K562 (cell line): ENCODE data around the gene PIK3CB. TPM values are rescaled to one million over a fixed set of nuclear protein-coding genes. Genes with fewer than 3 reads are reported as not detected.
A peak's percentile ranks its signal among the peaks of the same experiment; 100 is the strongest.

Experiments
- ATAC-seq: fragments of 200-7000 bp; cut with Tn5 transposase; 3 replicates; pipeline ENCODE4 v1.9.1; 2020; ENCODE audit warnings: moderate library complexity
- BruUV-seq: library from RNA; stranded (reverse); fragments of 400-500 nt; replicated peaks from 2 replicates; lab custom pipeline; 2021; lab: Mats Ljungman, UMichigan
- CTCF ChIA-PET: fragments of 300-600 bp; formaldehyde crosslinking; extraction: SDS; loops from one replicate; lab custom pipeline; 2021; ENCODE audit warnings: low intra/inter-chr PET ratio; lab: Yijun Ruan, JAX
- POLR2A ChIA-PET: fragments of 300-600, 350-650 bp; sonication (Branson Sonifier 250); formaldehyde crosslinking; extraction: SDS; loops from one replicate; lab custom pipeline; 2021; ENCODE audit warnings: antibody characterized with exemption, inconsistent platforms; lab: Yijun Ruan, JAX
- DNase-seq, 4 experiments: peaks; one replicate each; pipeline versions ENCODE4 v3.0.0 to v3.0.0-alpha.2; 2011 to 2018; ENCODE audit warnings: low spot score in 3 of 4, mixed read lengths in 3 of 4; ENCODE audit errors: extremely low read depth in 1 of 4
- FAIRE-seq: peaks from 2 replicates; lab custom pipeline; 2011; peaks lifted over from hg19 to GRCh38; lab: Jason Lieb, UNC
- H2AFZ ChIP-seq: 2 replicates; pipeline ENCODE4 v1.6.0; 2011; ENCODE audit warnings: low read depth, low read length, control low read depth, inconsistent platforms
- H3K27ac ChIP-seq: fragments of 200-600 bp; 3 replicates; pipeline ENCODE4 v1.8.0; 2011; ENCODE audit warnings: low read depth, mild to moderate bottlenecking, control low read depth, inconsistent platforms, low read length, moderate library complexity, mixed read lengths; ENCODE audit errors: extremely low read depth
- H3K27me3 ChIP-seq, 2 experiments: fragments of 300-600 bp in 1 of 2; 2 replicates in 1 of 2; 3 replicates in 1 of 2; pipeline versions ENCODE4 v1.6.0 to v1.8.0; 2011; ENCODE audit warnings: inconsistent platforms in 2 of 2, low read length in 2 of 2, mild to moderate bottlenecking in 1 of 2, mixed read lengths in 1 of 2, moderate library complexity in 1 of 2; ENCODE audit not compliant: control insufficient read depth in 2 of 2, insufficient read depth in 2 of 2
- H3K36me3 ChIP-seq: fragments of 300-600 bp; 3 replicates; pipeline ENCODE4 v1.8.0; 2011; ENCODE audit warnings: mild to moderate bottlenecking, low read length, inconsistent platforms; ENCODE audit not compliant: control insufficient read depth, insufficient read depth
- H3K4me1 ChIP-seq, 2 experiments: fragments of 200-600 bp in 1 of 2; replicated peaks in 1 of 2; 2 replicates in 1 of 2; 3 replicates in 1 of 2; pipeline versions ENCODE4 v1.5.1 to v1.8.0; 2011; ENCODE audit warnings: inconsistent platforms in 2 of 2, low read length in 2 of 2, mild to moderate bottlenecking in 1 of 2, mixed read lengths in 1 of 2, moderate library complexity in 1 of 2; ENCODE audit not compliant: control insufficient read depth in 2 of 2, insufficient read depth in 2 of 2
- H3K4me2 ChIP-seq: 2 replicates; pipeline ENCODE4 v1.6.1; 2011; ENCODE audit warnings: low read length, control low read depth, inconsistent platforms, mixed read lengths; ENCODE audit not compliant: insufficient read depth
- H3K4me3 ChIP-seq: fragments of 200-600 bp; sonication (generic), shearing (Covaris generic); 2 replicates; pipeline ENCODE4 v1.5.1; 2016; ENCODE audit warnings: control low read depth, inconsistent platforms
- H3K79me2 ChIP-seq: fragments of 200-600 bp; 3 replicates; pipeline ENCODE4 v1.8.0; 2011; ENCODE audit warnings: low read length, inconsistent platforms; ENCODE audit not compliant: control insufficient read depth, insufficient read depth
- H3K9ac ChIP-seq, 2 experiments: 2 replicates each; pipeline versions ENCODE4 v1.6.0 to v1.6.1; 2011; ENCODE audit warnings: low read depth in 2 of 2, low read length in 2 of 2, control low read depth in 1 of 2, inconsistent platforms in 1 of 2, mild to moderate bottlenecking in 1 of 2, mixed read lengths in 1 of 2; ENCODE audit not compliant: insufficient read depth in 1 of 2
- H3K9me1 ChIP-seq: one replicate; pipeline ENCODE4 v1.6.0; 2011; ENCODE audit warnings: inconsistent platforms, mild to moderate bottlenecking, low read length, moderate library complexity; ENCODE audit not compliant: control insufficient read depth, insufficient read depth
- H3K9me3 ChIP-seq: replicated peaks from 2 replicates; pipeline ENCODE4 v1.5.1; 2011; ENCODE audit warnings: low read depth, low read length, inconsistent platforms; ENCODE audit not compliant: control insufficient read depth, insufficient read depth
- H4K20me1 ChIP-seq: replicated peaks from 2 replicates; pipeline ENCODE4 v1.6.1; 2011; ENCODE audit warnings: low read length, inconsistent platforms, mixed read lengths; ENCODE audit not compliant: control insufficient read depth, insufficient read depth
- DIDO1 ChIP-seq: fragments of 450-650 bp; IDR thresholded peaks from 2 replicates; pipeline ENCODE4 v1.6.1; 2016; ENCODE audit warnings: low read depth, missing biosample characterization, missing genetic modification characterization
- FOSL1 ChIP-seq: fragments of 200-800 bp; sonication (Bioruptor generic); conservative IDR thresholded peaks from 2 replicates; pipeline ENCODE4 v1.6.1; 2016; ENCODE audit warnings: missing genetic modification characterization, missing compliant biosample characterization
- RBM25 ChIP-seq: fragments of 200-400 bp; formaldehyde crosslinking; IDR thresholded peaks from 2 replicates; pipeline ENCODE4 v1.6.1; 2018; ENCODE audit warnings: low read length, low read depth, moderate library complexity; ENCODE audit not compliant: severe bottlenecking
- ZNF134 ChIP-seq: fragments of 250-450 bp; sonication (Bioruptor Pico); conservative IDR thresholded peaks from 2 replicates; pipeline ENCODE4 v1.4.0; 2020
- WGBS: fragments of 100-300 bp; shearing (Covaris generic); methylation state at CpG from one replicate; pipeline ENCODE4 v1.1.6; 2016; ENCODE audit warnings: low coverage, mixed read lengths; ENCODE audit not compliant: insufficient coverage; ENCODE audit errors: missing lambda C conversion rate; 5-methylcytosine and 5-hydroxymethylcytosine counted together
- in situ Hi-C: fragments of 300-500 bp; cut with MboI; formaldehyde crosslinking; loops from 4 replicates; pipeline ENCODE4 v1.15.0; 2018; ENCODE audit warnings: inconsistent platforms, mixed read lengths
- intact Hi-C: fragments of 100-400 bp; cut with micrococcal nuclease; formaldehyde crosslinking; loops from 2 replicates; pipeline ENCODE4 v1.14.2; 2022
- polyA plus RNA-seq, 8 experiments: library from polyadenylated mRNA; depleted of rRNA in 4 of 8; stranded (reverse) in 5 of 8; unstranded in 3 of 8; fragments of >200 nt; fragmentation: Nextera tagmentation in 2 of 8; fragmentation: Illumina TruSeq in 1 of 8; extraction: Ambion mirVana in 2 of 8; extraction: Trizol in 1 of 8; gene quantifications; 2 replicates each; pipeline versions ENCODE4 v1.2.1 to v1.2.3, GENCODE V29; 2011 to 2014; ENCODE audit warnings: inconsistent platforms in 1 of 8, missing spikeins in 1 of 8
- total RNA-seq, 7 experiments: library from RNA; depleted of rRNA in 6 of 7; stranded (reverse); fragments of >200 nt in 6 of 7; fragmentation: Illumina TruSeq in 2 of 7; extraction: Trizol in 2 of 7; gene quantifications; 2 replicates each; pipeline versions ENCODE4 v1.2.1 to v1.2.3, GENCODE V29; 2011 to 2021; ENCODE audit warnings: low replicate concordance in 1 of 7

Gene PIK3CB
- total and polyA plus RNA-seq, 9 of the 15 experiments (the other 6 are each of a cell fraction or from before 2014, with no cell fraction given): 15.3 to 62.6 (median 28.3) TPM

DNA sequence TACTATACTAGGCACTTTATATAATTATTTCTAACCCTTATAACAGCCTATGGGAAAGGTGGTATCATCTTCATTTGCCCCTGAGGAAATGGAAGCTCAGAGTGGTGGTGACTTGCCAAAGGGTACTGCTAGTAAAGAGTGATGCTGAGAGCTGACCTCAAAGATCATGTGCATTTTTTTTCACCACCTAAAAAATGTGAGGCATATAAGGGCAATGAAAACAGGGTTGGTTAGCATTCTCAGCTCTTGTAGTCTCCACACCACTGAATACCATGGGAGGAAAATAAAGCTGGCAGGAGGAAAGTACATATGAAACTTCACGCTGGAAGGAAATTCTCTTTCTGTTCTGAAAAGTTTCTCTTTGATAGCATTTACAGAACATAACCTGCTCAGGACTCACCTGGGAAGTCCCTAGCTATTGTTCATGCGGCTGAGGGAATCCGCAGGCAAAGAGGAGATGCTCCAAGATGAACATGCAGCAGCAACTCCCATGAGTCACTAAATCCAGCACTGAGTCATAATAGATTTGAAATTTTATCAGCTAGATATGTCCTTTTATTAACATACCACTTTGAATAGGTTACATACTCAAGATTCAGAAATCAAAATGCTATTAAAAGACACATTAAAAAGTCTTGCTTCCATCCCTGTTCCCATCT lies 208.9 kb downstream of the PIK3CB start:
- H3K27ac ChIP-seq: no peak overlapping the region
- POLR2A ChIA-PET: interaction anchor here (1.6 to 2.2 kb wide), 2 partner anchors 11 to 16 kb away, joined by 5 read pairs; no protein-coding TSS in a partner anchor
- no peak overlapping the region for H2AFZ ChIP-seq
- H3K9me3 ChIP-seq: no peaks in the 10 kb centered on the region
- no peak overlapping the region for H3K4me3 ChIP-seq
- FAIRE-seq (no peak), ATAC-seq (no peak), DNase-seq (no peak)
- H4K20me1 ChIP-seq: no peaks in the 10 kb centered on the region
- peaks cover 0 to 5% of the 10 kb centered on the region in 2 experiments; a peak in 2 of 5 replicates for H3K27me3 ChIP-seq
- BruUV-seq: no TSS peak
- CTCF ChIA-PET: no interaction called here
- 23% methylated on average over 3 of the region's 3 CpGs for whole genome bisulfite sequencing
- no peak overlapping the region for H3K9ac ChIP-seq
- no peak overlapping the region for H3K4me2 ChIP-seq
- in situ Hi-C loops: no loop called here
- H3K9me1 ChIP-seq: no peaks in the 10 kb centered on the region
- H3K4me1 ChIP-seq: no peaks in the 10 kb centered on the region
- no peaks in the 10 kb centered on the region for H3K36me3 ChIP-seq
- no peaks in the 10 kb centered on the region for H3K79me2 ChIP-seq
- intact Hi-C loops: no loop called here
- TF ChIP-seq FOSL1 (tag) (peak; percentile 42), ZNF134 (no peak)

DNA sequence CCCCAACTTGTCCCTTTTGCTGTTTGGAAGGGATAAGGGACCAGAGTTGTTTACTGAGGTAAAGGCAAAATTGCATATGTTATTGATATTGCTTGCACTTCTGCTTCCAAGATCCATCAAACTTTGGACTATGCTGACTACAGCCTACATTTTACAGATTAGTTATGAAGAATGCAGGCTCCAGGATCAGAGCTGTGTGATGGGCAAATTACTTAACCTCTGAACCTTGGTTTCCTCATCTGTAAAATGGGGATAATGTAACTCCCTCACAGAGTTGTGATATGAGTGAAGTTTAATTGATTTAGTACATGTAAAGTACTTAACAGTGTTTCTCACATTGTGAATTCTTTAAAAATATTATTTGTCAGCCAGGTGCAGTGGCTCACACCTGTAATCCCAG lies 210.2 kb downstream of the PIK3CB start:
- H2AFZ ChIP-seq: no peak overlapping the region
- intact Hi-C loops: no loop called here
- H3K9me1 ChIP-seq: no peaks in the 10 kb centered on the region
- no peak overlapping the region for H3K4me2 ChIP-seq
- FAIRE-seq (no peak), ATAC-seq (no peak), DNase-seq (no peak)
- no peak overlapping the region for H3K27ac ChIP-seq
- H3K36me3 ChIP-seq: no peaks in the 10 kb centered on the region
- ChIA-PET POLR2A (interaction anchor here (0.6 to 0.8 kb wide), 2 partner anchors 339 to 345 kb away, joined by 3 to 4 read pairs; no protein-coding TSS in a partner anchor), CTCF (no interaction called here)
- in situ Hi-C loops: no loop called here
- H3K27me3 ChIP-seq: peaks cover 0 to 5% of the 10 kb centered on the region in 2 experiments; a peak in 2 of 5 replicates
- H4K20me1 ChIP-seq: no peaks in the 10 kb centered on the region
- BruUV-seq: no TSS peak
- H3K4me3 ChIP-seq: no peak overlapping the region
- H3K9me3 ChIP-seq: no peaks in the 10 kb centered on the region
- TF ChIP-seq RBM25 (peak; percentile 69), DIDO1 (no peak)
- H3K9ac ChIP-seq: no peak overlapping the region
- H3K79me2 ChIP-seq: no peaks in the 10 kb centered on the region
- H3K4me1 ChIP-seq: no peaks in the 10 kb centered on the region
